ENCODE data around the gene LMO4. TPM values are rescaled to one million over a fixed set of nuclear protein-coding genes. Genes with fewer than 3 reads are reported as not detected.

Gene LMO4
- total RNA-seq, 1 experiment from 2014 or later = 17.6 TPM

DNA sequence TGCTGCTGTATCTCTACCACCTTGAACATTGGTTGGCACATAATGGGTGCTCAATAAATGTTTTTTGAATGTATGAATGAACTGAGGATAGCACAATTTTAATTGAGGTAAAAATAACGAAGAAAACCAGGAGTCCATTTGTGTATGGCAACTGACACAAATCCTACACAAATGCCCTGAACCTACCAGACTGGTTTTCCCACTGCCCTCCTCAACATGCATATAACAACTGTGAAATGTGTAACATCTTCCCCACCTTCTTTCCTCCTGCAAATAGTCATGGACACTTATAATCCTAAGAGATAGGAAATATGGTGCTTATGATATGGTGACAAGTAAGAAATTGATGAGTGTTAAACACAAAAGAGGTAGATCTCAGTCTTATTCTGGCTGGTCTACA, 9.9 kb upstream of the LMO4 start:
- in situ Hi-C loops (cut with HindIII; ENCODE audit: low pct_unique_long_range_greater_than_20kb, low sequenced_read_pairs) = no loop called here

DNA sequence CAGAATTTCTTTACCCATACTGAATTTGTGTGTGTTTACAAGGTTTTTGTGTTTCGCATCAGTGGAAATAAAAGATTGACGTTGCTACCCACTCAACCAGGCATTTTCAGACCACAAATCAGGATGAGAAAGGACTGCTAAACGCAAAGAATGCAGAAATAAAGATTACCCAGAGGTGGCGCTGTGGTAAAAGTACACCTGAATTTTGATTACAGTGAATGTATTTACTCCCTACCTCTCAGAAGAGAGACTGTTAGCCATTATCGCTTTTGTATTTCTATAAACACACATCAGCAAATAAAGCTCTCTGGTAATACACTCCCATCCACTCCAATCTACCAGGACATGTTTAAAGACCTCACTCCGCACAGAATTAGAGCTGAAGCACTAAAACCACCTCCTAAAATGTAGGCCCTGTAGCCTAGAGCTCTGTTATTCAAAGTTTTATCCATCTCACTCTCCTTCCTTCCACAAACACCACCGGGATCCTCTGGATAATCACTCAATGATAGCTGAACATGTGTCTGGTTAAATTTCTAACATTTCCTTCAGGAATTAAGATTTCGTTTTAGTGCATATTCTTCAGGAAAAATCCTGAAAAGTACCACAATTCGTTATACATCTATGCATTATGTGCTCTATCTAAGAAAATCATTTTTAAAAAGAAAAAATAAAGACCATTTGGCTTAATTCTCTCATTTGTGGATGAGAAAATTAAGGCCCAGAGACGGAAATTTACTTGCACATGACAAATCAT, 2.5 kb upstream of the LMO4 start:
- in situ Hi-C loops (cut with HindIII; ENCODE audit: low pct_unique_long_range_greater_than_20kb, low sequenced_read_pairs) = no loop called here
- peak; percentile 66 for DNase-seq (ENCODE audit: low read depth, low spot score)

More for the DNA sequence above, 9.9 kb upstream of the LMO4 start:
- no peak for DNase-seq (ENCODE audit: low read depth, low spot score)

GRCh38 chr1:87327376-87328271, 1.1 kb upstream of the LMO4 start:
- no peak for DNase-seq (ENCODE audit: low read depth, low spot score)
- in situ Hi-C loops (cut with HindIII; ENCODE audit: low pct_unique_long_range_greater_than_20kb, low sequenced_read_pairs) = no loop called here

DNA sequence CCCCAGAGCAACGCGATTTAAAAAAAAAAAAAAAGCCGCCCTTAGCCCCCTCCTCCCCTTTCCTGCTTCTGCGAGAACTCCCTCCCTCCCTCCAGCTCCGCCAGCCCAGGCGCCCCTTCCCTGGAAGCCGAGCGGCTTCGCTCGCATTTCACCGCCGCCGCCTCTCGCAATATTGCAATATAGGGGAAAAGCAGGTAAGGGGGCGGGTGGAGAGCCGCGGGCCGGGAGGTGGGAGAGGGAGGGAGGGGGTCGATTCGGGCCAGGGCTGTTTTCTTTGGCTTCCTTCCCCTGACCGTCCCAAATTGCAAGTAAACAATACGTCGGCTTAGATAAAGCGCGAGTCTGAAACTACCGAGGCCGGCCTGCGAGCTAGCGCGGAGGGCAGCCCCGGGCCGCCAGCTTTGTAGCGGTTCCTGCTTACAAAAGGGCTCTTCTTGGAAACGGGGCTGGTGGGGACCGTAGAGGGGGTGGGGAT, 408 bp downstream of the LMO4 start:
- peak; percentile 28 for DNase-seq (ENCODE audit: low read depth, low spot score)

DNA sequence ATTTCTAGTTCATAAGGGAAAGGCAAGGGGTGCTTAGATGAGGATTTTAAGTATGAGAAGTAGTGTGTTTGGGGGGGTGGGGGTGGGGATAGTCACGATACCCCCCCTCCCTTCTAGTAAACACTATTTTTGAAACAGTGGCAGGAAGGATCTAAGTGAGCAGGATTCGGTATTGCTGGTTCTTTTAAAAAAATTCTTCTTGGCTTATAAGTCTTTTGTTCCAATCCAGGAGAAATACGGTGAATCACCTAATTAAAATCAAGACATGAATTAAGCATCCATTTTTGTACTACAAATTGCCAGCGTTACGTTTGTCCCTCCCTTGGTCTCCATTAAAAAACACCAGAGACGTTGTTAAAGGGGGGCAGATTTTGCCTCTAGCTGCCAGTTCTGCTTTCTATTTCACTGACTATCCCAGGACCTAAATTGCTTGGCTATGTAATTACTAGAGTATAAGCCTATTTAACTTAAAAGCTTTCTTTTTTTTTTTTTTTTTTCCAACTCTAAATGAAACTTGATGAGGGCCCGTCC, 911 bp downstream of the LMO4 start:
- in situ Hi-C loops (cut with HindIII; ENCODE audit: low pct_unique_long_range_greater_than_20kb, low sequenced_read_pairs) = no loop called here
- DNase-seq (ENCODE audit: low read depth, low spot score) = no peak

More for the DNA sequence above, 408 bp downstream of the LMO4 start:
- in situ Hi-C loops (cut with HindIII; ENCODE audit: low pct_unique_long_range_greater_than_20kb, low sequenced_read_pairs) = no loop called here

GRCh38 chr1:87330057-87330884, 1.6 kb downstream of the LMO4 start:
- in situ Hi-C loops (cut with HindIII; ENCODE audit: low pct_unique_long_range_greater_than_20kb, low sequenced_read_pairs) = no loop called here
- DNase-seq (ENCODE audit: low read depth, low spot score) = no peak

GRCh38 chr1:87330885-87331364, 2.2 kb downstream of the LMO4 start:
- in situ Hi-C loops (cut with HindIII; ENCODE audit: low pct_unique_long_range_greater_than_20kb, low sequenced_read_pairs) = no loop called here
- no peak for DNase-seq (ENCODE audit: low read depth, low spot score)

GRCh38 chr1:87331365-87332241, 2.9 kb downstream of the LMO4 start:
- in situ Hi-C loops (cut with HindIII; ENCODE audit: low pct_unique_long_range_greater_than_20kb, low sequenced_read_pairs) = no loop called here
- DNase-seq (ENCODE audit: low read depth, low spot score) = peak; percentile 52

DNA sequence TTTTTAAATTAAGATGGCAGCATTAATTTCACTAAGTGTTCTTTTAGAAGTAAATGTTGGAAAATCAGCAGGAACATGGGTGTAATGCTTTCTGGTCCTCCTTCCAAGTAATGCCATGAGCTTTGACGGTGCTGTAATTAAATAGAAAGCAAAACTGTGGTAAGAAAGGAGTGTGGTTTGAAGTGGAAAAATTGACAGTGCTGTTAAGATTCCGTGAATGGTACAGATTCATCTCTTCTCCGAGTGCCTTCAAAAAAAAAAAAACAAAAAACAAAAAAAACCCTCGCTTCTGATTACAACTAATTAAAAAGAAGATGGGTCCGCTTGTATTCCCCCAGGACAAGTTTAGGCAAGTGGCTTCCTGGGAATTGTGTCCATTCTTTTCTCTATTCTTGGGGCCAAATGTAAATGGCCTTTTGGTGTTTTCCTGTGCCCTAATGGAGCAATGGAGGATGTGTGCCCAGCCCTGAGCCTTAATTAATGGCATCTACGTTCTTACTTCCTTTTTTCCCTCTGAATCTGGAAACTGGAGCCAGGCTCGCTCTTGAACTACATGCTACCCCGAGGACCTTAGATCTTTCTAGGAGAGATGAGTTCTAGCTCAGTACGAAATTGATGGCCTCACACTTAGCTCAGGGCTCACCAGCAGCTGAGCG, 5.1 kb downstream of the LMO4 start:
- in situ Hi-C loops (cut with HindIII; ENCODE audit: low pct_unique_long_range_greater_than_20kb, low sequenced_read_pairs) = no loop called here
- no peak for DNase-seq (ENCODE audit: low read depth, low spot score)

GRCh38 chr1:87334351-87335174, 5.9 kb downstream of the LMO4 start:
- in situ Hi-C loops (cut with HindIII; ENCODE audit: low pct_unique_long_range_greater_than_20kb, low sequenced_read_pairs) = no loop called here
- DNase-seq (ENCODE audit: low read depth, low spot score) = no peak

- in situ Hi-C loops (cut with HindIII; ENCODE audit: low pct_unique_long_range_greater_than_20kb, low sequenced_read_pairs) = no loop called here
- DNase-seq (ENCODE audit: low read depth, low spot score) = peak; percentile 34
Observed at GRCh38 chr1:87335175-87335884, 6.7 kb downstream of the LMO4 start.

DNA sequence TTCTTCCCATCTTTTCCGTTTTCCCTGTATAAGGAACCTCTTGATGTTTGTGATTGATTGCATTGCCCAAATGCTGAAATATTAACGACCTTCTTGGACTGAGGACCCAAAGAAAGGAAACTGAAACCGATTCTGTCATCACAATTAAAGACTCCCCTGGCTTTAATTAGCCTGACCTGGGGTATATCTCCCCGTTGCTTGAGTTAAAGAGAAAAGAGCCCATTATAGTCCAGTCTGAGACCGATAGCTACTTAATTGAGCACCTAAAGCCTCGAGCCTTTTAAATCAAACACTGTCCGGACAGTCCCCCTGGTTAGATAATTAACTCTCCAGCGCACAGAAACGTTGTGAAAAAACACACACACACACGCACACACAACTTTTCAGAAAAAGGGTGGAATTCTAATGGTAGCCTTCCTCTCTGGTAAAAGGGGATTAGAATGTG, 8.0 kb downstream of the LMO4 start:
- DNase-seq (ENCODE audit: low read depth, low spot score) = no peak
- in situ Hi-C loops (cut with HindIII; ENCODE audit: low pct_unique_long_range_greater_than_20kb, low sequenced_read_pairs) = no loop called here

DNA sequence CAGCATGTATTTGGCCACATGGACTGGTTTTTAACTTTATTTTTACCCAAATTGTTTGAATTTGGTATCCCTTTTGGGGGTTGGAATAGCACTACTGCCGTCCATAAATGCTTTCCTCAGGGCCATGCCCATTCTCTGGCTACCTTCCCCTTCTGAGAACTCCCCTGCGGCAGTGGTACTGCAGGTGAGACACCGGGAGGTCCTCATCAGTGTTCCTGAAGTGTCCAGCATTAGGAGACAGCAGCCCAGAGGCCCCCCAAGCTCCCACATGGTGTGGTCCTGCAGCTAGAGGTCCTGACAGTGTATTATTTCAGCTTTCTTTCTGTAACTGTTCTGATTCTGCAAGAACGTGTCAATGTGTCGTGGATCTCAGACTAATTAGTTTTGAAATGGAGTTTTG, 8.9 kb downstream of the LMO4 start:
- in situ Hi-C loops (cut with HindIII; ENCODE audit: low pct_unique_long_range_greater_than_20kb, low sequenced_read_pairs) = no loop called here
- DNase-seq (ENCODE audit: low read depth, low spot score) = no peak

DNA sequence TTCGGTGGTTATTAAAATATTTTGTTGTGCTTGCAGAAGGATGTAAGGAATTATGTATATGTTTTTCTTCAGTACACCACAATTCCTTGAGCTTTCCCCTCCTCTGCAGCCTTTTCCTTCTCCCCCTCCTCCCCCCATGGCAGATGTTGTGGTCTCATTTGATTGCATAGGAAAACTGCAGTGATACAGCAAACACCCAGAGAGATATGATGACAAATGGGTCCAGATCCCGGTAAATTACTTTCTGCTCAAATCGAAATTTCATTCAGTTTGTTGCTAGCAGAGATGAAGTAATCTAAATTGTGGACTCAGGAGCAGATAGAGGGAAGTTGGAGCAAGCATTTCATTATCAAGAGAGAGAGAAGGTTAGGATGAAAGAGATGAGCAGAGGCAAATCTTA, 9.9 kb downstream of the LMO4 start:
- no peak for DNase-seq (ENCODE audit: low read depth, low spot score)
- in situ Hi-C loops (cut with HindIII; ENCODE audit: low pct_unique_long_range_greater_than_20kb, low sequenced_read_pairs) = no loop called here

DNA sequence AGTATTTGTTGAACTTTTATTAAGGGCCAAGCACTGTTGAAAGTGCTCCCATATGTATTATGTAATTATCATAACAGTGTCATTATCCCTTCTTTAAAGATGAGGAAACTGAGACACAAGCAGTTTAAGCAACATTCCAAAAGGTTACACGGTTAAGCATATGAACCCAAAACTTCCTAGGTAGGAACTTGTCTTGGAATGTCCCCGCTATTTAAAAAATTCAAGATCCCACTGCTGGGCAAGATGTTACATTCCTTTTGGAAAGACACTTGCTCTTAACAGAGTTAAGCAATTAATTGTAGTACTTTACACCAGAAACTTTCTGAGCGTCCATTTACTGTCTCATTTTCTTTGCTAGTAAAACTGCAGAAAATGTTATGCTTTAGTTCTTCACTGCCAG, 15.6 kb downstream of the LMO4 start:
- no peak for DNase-seq (ENCODE audit: low read depth, low spot score)
- in situ Hi-C loops (cut with HindIII; ENCODE audit: low pct_unique_long_range_greater_than_20kb, low sequenced_read_pairs) = no loop called here

All from SK-MEL-5 (cell line).